HL-60 (cell line): ENCODE data around the gene CCDC92B.

Source experiments
- CTCF ChIP-seq: IDR thresholded peaks from one replicate; pipeline ENCODE4 v1.5.1; 2011; ENCODE audit warnings: low read length, control low read depth, inconsistent platforms; ENCODE audit not compliant: insufficient read depth
- GABPA ChIP-seq: IDR thresholded peaks from 2 replicates; pipeline ENCODE4 v1.6.1; 2012; ENCODE audit warnings: low read depth
- POLR2AphosphoS5 ChIP-seq: IDR thresholded peaks from 2 replicates; pipeline ENCODE4 v1.6.1; 2012; ENCODE audit warnings: low read depth
- TF ChIP-seq, protein P1 (sequence below): IDR thresholded peaks from 2 replicates; pipeline ENCODE4 v1.6.1; 2012; ENCODE audit warnings: low read depth; ENCODE audit not compliant: insufficient replicate concordance

DNA sequence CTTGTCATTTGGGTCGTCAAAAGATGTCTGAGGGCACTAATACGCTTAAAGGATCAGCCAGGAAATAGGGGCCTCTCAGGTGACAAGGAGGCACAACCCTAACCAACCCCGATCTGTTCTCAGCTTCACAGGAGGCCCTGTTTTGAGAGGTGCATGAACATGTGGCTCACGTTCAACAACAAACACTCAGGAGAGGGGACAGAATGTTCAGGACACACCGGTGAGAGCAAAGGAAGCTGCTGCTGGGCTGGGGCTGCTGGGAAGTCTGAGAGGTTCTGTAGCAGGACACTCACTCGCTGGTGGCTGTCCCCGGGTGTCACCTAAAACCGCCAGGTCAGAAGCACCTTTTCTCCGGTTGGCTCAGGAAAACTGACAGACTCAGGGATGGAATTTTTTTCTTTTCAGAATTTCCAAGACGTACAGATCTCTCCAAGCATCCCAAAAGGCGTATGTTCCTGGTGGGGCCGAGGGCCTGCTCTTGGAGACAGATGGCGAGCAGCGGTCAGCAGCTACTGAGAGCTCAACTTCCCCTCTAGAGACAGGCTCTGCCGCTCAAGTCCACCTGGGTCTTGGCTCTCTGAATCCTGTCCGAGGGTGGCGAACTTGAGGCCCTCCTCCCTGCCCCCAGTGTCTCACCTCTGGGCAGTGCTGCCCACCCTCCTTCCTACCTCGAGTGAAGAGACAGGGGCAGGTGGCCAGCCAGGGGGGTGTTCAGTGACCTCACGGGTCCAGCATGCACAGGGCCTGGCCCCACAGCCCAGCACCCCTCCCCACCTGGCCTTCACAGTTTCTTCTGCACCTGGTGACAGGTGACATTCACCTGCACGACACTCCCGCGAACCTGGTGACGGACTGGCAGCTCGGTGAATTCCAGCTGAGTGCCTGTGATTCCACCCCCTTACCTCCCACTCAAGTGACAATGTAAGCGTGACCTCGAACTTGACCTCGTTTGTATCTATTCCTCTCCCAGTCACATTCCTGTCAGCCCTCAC lies 60.8 kb downstream of the CCDC92B start:
- TF ChIP-seq CTCF (no peak), GABPA (no peak), POLR2AphosphoS5 (0 out of 2 replicates have a peak, but pooled peaks have one; percentile 10)
- TF ChIP-seq, protein P1, sequence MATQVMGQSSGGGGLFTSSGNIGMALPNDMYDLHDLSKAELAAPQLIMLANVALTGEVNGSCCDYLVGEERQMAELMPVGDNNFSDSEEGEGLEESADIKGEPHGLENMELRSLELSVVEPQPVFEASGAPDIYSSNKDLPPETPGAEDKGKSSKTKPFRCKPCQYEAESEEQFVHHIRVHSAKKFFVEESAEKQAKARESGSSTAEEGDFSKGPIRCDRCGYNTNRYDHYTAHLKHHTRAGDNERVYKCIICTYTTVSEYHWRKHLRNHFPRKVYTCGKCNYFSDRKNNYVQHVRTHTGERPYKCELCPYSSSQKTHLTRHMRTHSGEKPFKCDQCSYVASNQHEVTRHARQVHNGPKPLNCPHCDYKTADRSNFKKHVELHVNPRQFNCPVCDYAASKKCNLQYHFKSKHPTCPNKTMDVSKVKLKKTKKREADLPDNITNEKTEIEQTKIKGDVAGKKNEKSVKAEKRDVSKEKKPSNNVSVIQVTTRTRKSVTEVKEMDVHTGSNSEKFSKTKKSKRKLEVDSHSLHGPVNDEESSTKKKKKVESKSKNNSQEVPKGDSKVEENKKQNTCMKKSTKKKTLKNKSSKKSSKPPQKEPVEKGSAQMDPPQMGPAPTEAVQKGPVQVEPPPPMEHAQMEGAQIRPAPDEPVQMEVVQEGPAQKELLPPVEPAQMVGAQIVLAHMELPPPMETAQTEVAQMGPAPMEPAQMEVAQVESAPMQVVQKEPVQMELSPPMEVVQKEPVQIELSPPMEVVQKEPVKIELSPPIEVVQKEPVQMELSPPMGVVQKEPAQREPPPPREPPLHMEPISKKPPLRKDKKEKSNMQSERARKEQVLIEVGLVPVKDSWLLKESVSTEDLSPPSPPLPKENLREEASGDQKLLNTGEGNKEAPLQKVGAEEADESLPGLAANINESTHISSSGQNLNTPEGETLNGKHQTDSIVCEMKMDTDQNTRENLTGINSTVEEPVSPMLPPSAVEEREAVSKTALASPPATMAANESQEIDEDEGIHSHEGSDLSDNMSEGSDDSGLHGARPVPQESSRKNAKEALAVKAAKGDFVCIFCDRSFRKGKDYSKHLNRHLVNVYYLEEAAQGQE, result no peak
